Measurements from ENCODE around the gene TPSG1.
"Not testable (repeated sequence)": the region's sequence is repeated elsewhere in the genome, so short reads cannot be mapped to it uniquely, and the experiment has no call there.

TPSG1 gene

GRCh38 chr16:1215574-1216295 is 9.3 kb downstream of the TPSG1 start:
- no peak for DNase-seq (ENCODE audit: low read depth in 2 of 2)

- no peak for DNase-seq (ENCODE audit: low read depth in 2 of 2)
These were observed 10.3 kb downstream of the TPSG1 start for GRCh38 chr16:1214719-1215118.

GRCh38 chr16:1213796-1214372 is 11.2 kb downstream of the TPSG1 start:
- DNase-seq (ENCODE audit: low read depth in 2 of 2) = no peak

GRCh38 chr16:1213231-1213630 is 11.8 kb downstream of the TPSG1 start:
- no peak for DNase-seq (ENCODE audit: low read depth in 2 of 2)

GRCh38 chr16:1212616-1213194 is 12.4 kb downstream of the TPSG1 start:
- no peak for DNase-seq (ENCODE audit: low read depth in 2 of 2)

GRCh38 chr16:1211451-1212268 is 13.4 kb downstream of the TPSG1 start:
- DNase-seq (ENCODE audit: low read depth in 2 of 2) = no peak

GRCh38 chr16:1210461-1210860 is 14.6 kb downstream of the TPSG1 start:
- no peak for DNase-seq (ENCODE audit: low read depth in 2 of 2)

- DNase-seq (ENCODE audit: low read depth in 2 of 2) = no peak
These were observed 16.0 kb downstream of the TPSG1 start for GRCh38 chr16:1209081-1209480.

- DNase-seq (ENCODE audit: low read depth in 2 of 2) = no peak
These were observed 16.7 kb downstream of the TPSG1 start for GRCh38 chr16:1208239-1208830.

GRCh38 chr16:1206786-1207185 is 18.3 kb downstream of the TPSG1 start:
- no peak for DNase-seq (ENCODE audit: low read depth in 2 of 2)

- no peak for DNase-seq (ENCODE audit: low read depth in 2 of 2)
These were observed 18.7 kb downstream of the TPSG1 start for GRCh38 chr16:1206326-1206725.

GRCh38 chr16:1204933-1205332 is 20.1 kb downstream of the TPSG1 start:
- DNase-seq (ENCODE audit: low read depth in 2 of 2) = no peak

GRCh38 chr16:1202274-1202673 is 22.8 kb downstream of the TPSG1 start:
- no peak for DNase-seq (ENCODE audit: low read depth in 2 of 2)

GRCh38 chr16:1201444-1201843 is 23.6 kb downstream of the TPSG1 start:
- no peak for DNase-seq (ENCODE audit: low read depth in 2 of 2)

- no peak for DNase-seq (ENCODE audit: low read depth in 2 of 2)
These were observed 24.9 kb downstream of the TPSG1 start for GRCh38 chr16:1200014-1200627.

GRCh38 chr16:1199347-1200013 is 25.6 kb downstream of the TPSG1 start:
- no peak for DNase-seq (ENCODE audit: low read depth in 2 of 2)

GRCh38 chr16:1198671-1199346 is 26.3 kb downstream of the TPSG1 start:
- not testable (repeated sequence) for DNase-seq (ENCODE audit: low read depth in 2 of 2)

- DNase-seq (ENCODE audit: low read depth in 2 of 2) = no peak
These were observed 26.9 kb downstream of the TPSG1 start for GRCh38 chr16:1198194-1198593.

GRCh38 chr16:1197237-1197866 is 27.7 kb downstream of the TPSG1 start:
- DNase-seq (ENCODE audit: low read depth in 2 of 2) = no peak

GRCh38 chr16:1196494-1196893 is 28.6 kb downstream of the TPSG1 start:
- DNase-seq (ENCODE audit: low read depth in 2 of 2) = no peak
